HepG2 (cell line): ENCODE data around the gene XRN1. TPM values are rescaled to one million over a fixed set of nuclear protein-coding genes. Genes with fewer than 3 reads are reported as not detected.

Experiments
- MIER3 ChIP-seq: IDR thresholded peaks from 2 replicates; pipeline ENCODE4 v1.6.1; 2016; ENCODE audit warnings: missing compliant biosample characterization, borderline replicate concordance
- NR2F6 ChIP-seq, 2 experiments: IDR thresholded peaks; 2 replicates each; pipeline ENCODE4 v1.6.1; 2016; ENCODE audit warnings: antibody characterized with exemption in 1 of 2, mild to moderate bottlenecking in 1 of 2
- SALL1 ChIP-seq: sonication (generic); formaldehyde crosslinking; IDR thresholded peaks from 2 replicates; pipeline ENCODE4 v1.8.0; 2022; ENCODE audit warnings: mild to moderate bottlenecking, missing genetic modification reagents
- ZBTB42 ChIP-seq: sonication (generic); formaldehyde crosslinking; IDR thresholded peaks from 2 replicates; pipeline ENCODE4 v1.5.0; 2020; ENCODE audit warnings: mild to moderate bottlenecking, missing genetic modification reagents
- ZBTB7B ChIP-seq: sonication (generic); formaldehyde crosslinking; IDR thresholded peaks from 2 replicates; pipeline ENCODE4 v1.4.0; 2020; ENCODE audit warnings: missing genetic modification reagents
- ZFYVE20 ChIP-seq: sonication (generic); formaldehyde crosslinking; IDR thresholded peaks from 2 replicates; pipeline ENCODE4 v1.8.0; 2023; ENCODE audit warnings: low read depth, mild to moderate bottlenecking, moderate library complexity, missing genetic modification reagents, borderline replicate concordance
- ZMYM3 ChIP-seq: sonication (generic); formaldehyde crosslinking; IDR thresholded peaks from 2 replicates; pipeline ENCODE4 v1.5.1; 2020; ENCODE audit warnings: mild to moderate bottlenecking, missing genetic modification reagents
- ZNF451 ChIP-seq: sonication (generic); formaldehyde crosslinking; IDR thresholded peaks from 2 replicates; pipeline ENCODE4 v1.5.0; 2020; ENCODE audit warnings: mild to moderate bottlenecking, missing genetic modification reagents
- ZNF558 ChIP-seq: sonication (generic); formaldehyde crosslinking; IDR thresholded peaks from 2 replicates; pipeline ENCODE4 v1.9.0; 2022; ENCODE audit warnings: mild to moderate bottlenecking, missing genetic modification reagents, borderline replicate concordance
- ZNF567 ChIP-seq: sonication (generic); formaldehyde crosslinking; IDR thresholded peaks from 2 replicates; pipeline ENCODE4 v1.8.1; 2023; ENCODE audit warnings: mild to moderate bottlenecking, missing genetic modification reagents, borderline replicate concordance
- ZNF841 ChIP-seq: sonication (generic); formaldehyde crosslinking; IDR thresholded peaks from 2 replicates; pipeline ENCODE4 v1.8.1; 2023; ENCODE audit warnings: missing genetic modification reagents, borderline replicate concordance
- polyA plus RNA-seq, 8 experiments: library from polyadenylated mRNA; depleted of rRNA in 3 of 8; stranded (reverse) in 7 of 8; unstranded in 1 of 8; fragments of >200 nt; fragmentation: Illumina TruSeq in 4 of 8; extraction: Trizol in 4 of 8; gene quantifications; 2 replicates each; pipeline versions ENCODE4 v1.2.1 to v1.2.3, GENCODE V29; 2011 to 2016; ENCODE audit warnings: low read depth in 4 of 8, missing spikeins in 1 of 8, mixed read lengths in 1 of 8; ENCODE audit not compliant: insufficient read depth in 1 of 8
- total RNA-seq, 5 experiments: library from RNA; depleted of rRNA; stranded (reverse); fragments of >200 nt; fragmentation: Illumina TruSeq; extraction: Trizol; gene quantifications; 2 replicates each; pipeline ENCODE4 v1.2.3, GENCODE V29; 2016; ENCODE audit warnings: low read depth in 1 of 5
- TF ChIP-seq, protein P1 (sequence below): sonication (generic); formaldehyde crosslinking; IDR thresholded peaks from 2 replicates; pipeline ENCODE4 v1.4.0; 2020; ENCODE audit warnings: missing genetic modification reagents, borderline replicate concordance
- TF ChIP-seq, protein P2 (sequence below): sonication (generic); formaldehyde crosslinking; IDR thresholded peaks from 2 replicates; pipeline ENCODE4 v1.4.0; 2020; ENCODE audit warnings: mild to moderate bottlenecking, missing genetic modification reagents
- TF ChIP-seq, protein P3 (sequence below): IDR thresholded peaks from 2 replicates; pipeline ENCODE4 v1.4.0; 2020; ENCODE audit warnings: mild to moderate bottlenecking, missing genetic modification reagents
- TF ChIP-seq, protein P4 (sequence below): IDR thresholded peaks from 2 replicates; pipeline ENCODE4 v1.6.1; 2016; ENCODE audit warnings: mild to moderate bottlenecking
- TF ChIP-seq, protein P5 (sequence below): sonication (generic); formaldehyde crosslinking; IDR thresholded peaks from 2 replicates; pipeline ENCODE4 v1.4.0; 2020; ENCODE audit warnings: mild to moderate bottlenecking, low read depth, missing genetic modification reagents

Gene XRN1
- total and polyA plus RNA-seq, 2 of the 13 experiments (the other 11 are each of a cell fraction or from before 2014, with no cell fraction given): 13.2 to 13.3 TPM

DNA sequence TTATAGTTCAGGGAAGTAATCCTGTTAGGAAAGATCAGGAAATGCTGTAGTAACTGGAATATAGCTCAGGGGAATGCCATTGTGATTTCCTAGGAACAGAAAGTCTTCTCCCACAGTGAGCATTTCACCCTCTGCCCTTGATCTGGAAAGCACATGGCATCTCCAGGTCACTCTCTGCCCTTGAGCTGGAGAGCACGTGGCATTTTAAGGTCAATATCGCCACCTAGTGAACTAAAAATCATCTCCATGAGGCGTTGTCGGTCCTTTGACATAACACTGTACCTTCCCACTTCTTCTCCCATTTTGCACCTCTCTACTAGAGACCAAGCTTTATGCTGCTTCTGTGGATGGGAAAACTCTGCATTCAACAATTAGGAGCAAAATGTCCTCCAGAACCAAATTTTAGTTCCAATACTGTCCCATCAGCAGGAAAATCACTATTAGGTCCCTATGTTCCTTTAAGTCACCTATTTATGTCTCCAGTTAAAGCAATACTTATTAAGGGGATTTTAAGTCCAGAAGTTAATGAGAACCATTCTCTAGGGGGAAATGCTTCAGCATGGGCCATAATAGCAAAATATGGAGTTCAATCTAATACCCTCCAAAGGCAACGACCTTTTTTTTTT is 167.8 kb downstream of the XRN1 start (continued):
- no peak for TF ChIP-seq ZNF451 (CRISPR knock-in tag)
- TF ChIP-seq SALL1: peak; percentile 51
- TF ChIP-seq, protein P1, sequence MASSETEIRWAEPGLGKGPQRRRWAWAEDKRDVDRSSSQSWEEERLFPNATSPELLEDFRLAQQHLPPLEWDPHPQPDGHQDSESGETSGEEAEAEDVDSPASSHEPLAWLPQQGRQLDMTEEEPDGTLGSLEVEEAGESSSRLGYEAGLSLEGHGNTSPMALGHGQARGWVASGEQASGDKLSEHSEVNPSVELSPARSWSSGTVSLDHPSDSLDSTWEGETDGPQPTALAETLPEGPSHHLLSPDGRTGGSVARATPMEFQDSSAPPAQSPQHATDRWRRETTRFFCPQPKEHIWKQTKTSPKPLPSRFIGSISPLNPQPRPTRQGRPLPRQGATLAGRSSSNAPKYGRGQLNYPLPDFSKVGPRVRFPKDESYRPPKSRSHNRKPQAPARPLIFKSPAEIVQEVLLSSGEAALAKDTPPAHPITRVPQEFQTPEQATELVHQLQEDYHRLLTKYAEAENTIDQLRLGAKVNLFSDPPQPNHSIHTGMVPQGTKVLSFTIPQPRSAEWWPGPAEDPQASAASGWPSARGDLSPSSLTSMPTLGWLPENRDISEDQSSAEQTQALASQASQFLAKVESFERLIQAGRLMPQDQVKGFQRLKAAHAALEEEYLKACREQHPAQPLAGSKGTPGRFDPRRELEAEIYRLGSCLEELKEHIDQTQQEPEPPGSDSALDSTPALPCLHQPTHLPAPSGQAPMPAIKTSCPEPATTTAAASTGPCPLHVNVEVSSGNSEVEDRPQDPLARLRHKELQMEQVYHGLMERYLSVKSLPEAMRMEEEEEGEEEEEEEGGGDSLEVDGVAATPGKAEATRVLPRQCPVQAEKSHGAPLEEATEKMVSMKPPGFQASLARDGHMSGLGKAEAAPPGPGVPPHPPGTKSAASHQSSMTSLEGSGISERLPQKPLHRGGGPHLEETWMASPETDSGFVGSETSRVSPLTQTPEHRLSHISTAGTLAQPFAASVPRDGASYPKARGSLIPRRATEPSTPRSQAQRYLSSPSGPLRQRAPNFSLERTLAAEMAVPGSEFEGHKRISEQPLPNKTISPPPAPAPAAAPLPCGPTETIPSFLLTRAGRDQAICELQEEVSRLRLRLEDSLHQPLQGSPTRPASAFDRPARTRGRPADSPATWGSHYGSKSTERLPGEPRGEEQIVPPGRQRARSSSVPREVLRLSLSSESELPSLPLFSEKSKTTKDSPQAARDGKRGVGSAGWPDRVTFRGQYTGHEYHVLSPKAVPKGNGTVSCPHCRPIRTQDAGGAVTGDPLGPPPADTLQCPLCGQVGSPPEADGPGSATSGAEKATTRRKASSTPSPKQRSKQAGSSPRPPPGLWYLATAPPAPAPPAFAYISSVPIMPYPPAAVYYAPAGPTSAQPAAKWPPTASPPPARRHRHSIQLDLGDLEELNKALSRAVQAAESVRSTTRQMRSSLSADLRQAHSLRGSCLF: no peak
- TF ChIP-seq, protein P2, sequence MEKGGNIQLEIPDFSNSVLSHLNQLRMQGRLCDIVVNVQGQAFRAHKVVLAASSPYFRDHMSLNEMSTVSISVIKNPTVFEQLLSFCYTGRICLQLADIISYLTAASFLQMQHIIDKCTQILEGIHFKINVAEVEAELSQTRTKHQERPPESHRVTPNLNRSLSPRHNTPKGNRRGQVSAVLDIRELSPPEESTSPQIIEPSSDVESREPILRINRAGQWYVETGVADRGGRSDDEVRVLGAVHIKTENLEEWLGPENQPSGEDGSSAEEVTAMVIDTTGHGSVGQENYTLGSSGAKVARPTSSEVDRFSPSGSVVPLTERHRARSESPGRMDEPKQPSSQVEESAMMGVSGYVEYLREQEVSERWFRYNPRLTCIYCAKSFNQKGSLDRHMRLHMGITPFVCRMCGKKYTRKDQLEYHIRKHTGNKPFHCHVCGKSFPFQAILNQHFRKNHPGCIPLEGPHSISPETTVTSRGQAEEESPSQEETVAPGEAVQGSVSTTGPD: no peak
- TF ChIP-seq, protein P3, sequence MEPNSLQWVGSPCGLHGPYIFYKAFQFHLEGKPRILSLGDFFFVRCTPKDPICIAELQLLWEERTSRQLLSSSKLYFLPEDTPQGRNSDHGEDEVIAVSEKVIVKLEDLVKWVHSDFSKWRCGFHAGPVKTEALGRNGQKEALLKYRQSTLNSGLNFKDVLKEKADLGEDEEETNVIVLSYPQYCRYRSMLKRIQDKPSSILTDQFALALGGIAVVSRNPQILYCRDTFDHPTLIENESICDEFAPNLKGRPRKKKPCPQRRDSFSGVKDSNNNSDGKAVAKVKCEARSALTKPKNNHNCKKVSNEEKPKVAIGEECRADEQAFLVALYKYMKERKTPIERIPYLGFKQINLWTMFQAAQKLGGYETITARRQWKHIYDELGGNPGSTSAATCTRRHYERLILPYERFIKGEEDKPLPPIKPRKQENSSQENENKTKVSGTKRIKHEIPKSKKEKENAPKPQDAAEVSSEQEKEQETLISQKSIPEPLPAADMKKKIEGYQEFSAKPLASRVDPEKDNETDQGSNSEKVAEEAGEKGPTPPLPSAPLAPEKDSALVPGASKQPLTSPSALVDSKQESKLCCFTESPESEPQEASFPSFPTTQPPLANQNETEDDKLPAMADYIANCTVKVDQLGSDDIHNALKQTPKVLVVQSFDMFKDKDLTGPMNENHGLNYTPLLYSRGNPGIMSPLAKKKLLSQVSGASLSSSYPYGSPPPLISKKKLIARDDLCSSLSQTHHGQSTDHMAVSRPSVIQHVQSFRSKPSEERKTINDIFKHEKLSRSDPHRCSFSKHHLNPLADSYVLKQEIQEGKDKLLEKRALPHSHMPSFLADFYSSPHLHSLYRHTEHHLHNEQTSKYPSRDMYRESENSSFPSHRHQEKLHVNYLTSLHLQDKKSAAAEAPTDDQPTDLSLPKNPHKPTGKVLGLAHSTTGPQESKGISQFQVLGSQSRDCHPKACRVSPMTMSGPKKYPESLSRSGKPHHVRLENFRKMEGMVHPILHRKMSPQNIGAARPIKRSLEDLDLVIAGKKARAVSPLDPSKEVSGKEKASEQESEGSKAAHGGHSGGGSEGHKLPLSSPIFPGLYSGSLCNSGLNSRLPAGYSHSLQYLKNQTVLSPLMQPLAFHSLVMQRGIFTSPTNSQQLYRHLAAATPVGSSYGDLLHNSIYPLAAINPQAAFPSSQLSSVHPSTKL (CRISPR knock-in tag): peak; percentile 62
- TF ChIP-seq, protein P4, sequence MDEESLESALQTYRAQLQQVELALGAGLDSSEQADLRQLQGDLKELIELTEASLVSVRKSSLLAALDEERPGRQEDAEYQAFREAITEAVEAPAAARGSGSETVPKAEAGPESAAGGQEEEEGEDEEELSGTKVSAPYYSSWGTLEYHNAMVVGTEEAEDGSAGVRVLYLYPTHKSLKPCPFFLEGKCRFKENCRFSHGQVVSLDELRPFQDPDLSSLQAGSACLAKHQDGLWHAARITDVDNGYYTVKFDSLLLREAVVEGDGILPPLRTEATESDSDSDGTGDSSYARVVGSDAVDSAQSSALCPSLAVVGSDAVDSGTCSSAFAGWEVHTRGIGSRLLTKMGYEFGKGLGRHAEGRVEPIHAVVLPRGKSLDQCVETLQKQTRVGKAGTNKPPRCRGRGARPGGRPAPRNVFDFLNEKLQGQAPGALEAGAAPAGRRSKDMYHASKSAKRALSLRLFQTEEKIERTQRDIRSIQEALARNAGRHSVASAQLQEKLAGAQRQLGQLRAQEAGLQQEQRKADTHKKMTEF: peak; percentile 57; the same call in 1 of the 2 replicates
- TF ChIP-seq ZFYVE20 (CRISPR knock-in tag): no peak
- peak; percentile 57; the same call in 1 of the 2 replicates for TF ChIP-seq MIER3 (CRISPR knock-in tag)
- no peak for TF ChIP-seq ZNF567 (CRISPR knock-in tag)
- TF ChIP-seq ZNF841 (CRISPR knock-in tag): no peak
- TF ChIP-seq ZBTB7B (CRISPR knock-in tag): no peak
- TF ChIP-seq ZBTB42 (CRISPR knock-in tag): no peak
- TF ChIP-seq ZNF558 (CRISPR knock-in tag): no peak
- no peak for TF ChIP-seq ZMYM3
- peak; percentile 73 for TF ChIP-seq NR2F6 (IDR thresholded peaks at IDR 0.05)
- peak; percentile 81 for TF ChIP-seq NR2F6 (CRISPR knock-in tag; IDR thresholded peaks at IDR 0.05)
- TF ChIP-seq, protein P5, sequence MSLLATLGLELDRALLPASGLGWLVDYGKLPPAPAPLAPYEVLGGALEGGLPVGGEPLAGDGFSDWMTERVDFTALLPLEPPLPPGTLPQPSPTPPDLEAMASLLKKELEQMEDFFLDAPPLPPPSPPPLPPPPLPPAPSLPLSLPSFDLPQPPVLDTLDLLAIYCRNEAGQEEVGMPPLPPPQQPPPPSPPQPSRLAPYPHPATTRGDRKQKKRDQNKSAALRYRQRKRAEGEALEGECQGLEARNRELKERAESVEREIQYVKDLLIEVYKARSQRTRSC (CRISPR knock-in tag): no peak
